ENCODE results near the gene PFDN2.

DNA sequence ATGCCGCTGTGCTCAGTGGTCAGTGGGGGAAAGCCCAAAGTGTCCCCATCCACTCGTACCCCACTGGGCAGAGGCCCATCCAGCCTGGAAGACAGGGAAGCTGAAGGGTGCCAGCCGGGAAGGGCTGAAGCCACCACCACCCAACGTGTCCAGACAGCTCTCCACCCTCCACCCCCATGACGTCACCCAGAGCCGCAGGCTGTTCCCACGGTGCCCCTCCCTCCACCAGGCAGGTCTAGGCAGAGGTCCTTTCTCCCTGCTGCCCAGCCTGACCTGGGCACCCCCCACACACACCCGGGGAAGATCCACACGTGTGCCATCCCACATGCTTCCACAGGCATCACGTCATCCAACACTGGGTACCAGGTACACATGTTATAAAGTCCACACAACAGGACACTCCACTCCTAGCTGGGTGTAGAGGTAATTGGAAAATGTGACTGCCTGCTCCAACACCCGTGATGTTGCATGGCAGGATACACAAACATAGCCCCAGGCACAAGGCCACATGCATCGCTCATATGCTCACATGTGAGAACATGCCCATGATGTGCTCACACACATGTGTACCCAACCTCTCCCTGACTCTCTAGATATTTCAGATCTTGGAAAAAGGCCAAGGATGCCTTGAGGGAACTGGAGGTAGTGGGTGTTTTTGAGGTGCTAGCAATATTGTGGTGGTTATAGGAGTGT lies 43.0 kb downstream of the PFDN2 start:
- TF ChIP-seq, protein P1, sequence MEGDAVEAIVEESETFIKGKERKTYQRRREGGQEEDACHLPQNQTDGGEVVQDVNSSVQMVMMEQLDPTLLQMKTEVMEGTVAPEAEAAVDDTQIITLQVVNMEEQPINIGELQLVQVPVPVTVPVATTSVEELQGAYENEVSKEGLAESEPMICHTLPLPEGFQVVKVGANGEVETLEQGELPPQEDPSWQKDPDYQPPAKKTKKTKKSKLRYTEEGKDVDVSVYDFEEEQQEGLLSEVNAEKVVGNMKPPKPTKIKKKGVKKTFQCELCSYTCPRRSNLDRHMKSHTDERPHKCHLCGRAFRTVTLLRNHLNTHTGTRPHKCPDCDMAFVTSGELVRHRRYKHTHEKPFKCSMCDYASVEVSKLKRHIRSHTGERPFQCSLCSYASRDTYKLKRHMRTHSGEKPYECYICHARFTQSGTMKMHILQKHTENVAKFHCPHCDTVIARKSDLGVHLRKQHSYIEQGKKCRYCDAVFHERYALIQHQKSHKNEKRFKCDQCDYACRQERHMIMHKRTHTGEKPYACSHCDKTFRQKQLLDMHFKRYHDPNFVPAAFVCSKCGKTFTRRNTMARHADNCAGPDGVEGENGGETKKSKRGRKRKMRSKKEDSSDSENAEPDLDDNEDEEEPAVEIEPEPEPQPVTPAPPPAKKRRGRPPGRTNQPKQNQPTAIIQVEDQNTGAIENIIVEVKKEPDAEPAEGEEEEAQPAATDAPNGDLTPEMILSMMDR (IDR thresholded peaks at IDR 0.05; ENCODE audit: low read depth, low read length) = no peak
- no peak for TF ChIP-seq EZH2phosphoT487 (IDR thresholded peaks at IDR 0.05; ENCODE audit: low read depth)
